Body of pancreas (tissue), 4 donors: Measurements from ENCODE around the gene HTR1B.

ENCODE experiments used
- CTCF ChIP-seq, 7 experiments: fragments of 450-650 bp in 4 of 7; fragments of 200-600 bp in 3 of 7; sonication (generic) in 3 of 7; IDR thresholded peaks; one replicate each; pipeline ENCODE4 v1.5.1; 2016 to 2019; ENCODE audit warnings: antibody characterized with exemption in 7 of 7
- POLR2A ChIP-seq, 3 donors: fragments of 450-650 bp; IDR thresholded peaks; one replicate each; pipeline ENCODE4 v1.6.1; 2016; ENCODE audit warnings: antibody characterized with exemption in 3 of 3, mild to moderate bottlenecking in 2 of 3

GRCh38 chr6:77464495-77464867 is 1.2 kb upstream of the HTR1B start:
- TF ChIP-seq CTCF (IDR thresholded peaks at IDR 0.05) = no peak
- no peak for TF ChIP-seq POLR2A (IDR thresholded peaks at IDR 0.05)
